ENCODE results near the gene TRNP1. TPM values are rescaled to one million over a fixed set of nuclear protein-coding genes. Genes with fewer than 3 reads are reported as not detected.
A peak's percentile ranks its signal among the peaks of the same experiment; 100 is the strongest.

Gene TRNP1
- total RNA-seq, 2 donors from 2014 or later: 14.3 to 21.2 TPM

- no peak overlapping the region for H3K9ac ChIP-seq (ENCODE audit: extremely low read depth, low read length, poor library complexity, severe bottlenecking)
- no peak overlapping the region for H3K4me3 Mint-ChIP-seq
These were observed 10.4 kb downstream of the TRNP1 start for GRCh38 chr1:27003745-27004470.

GRCh38 chr1:27004471-27005165, 11.1 kb downstream of the TRNP1 start:
- Histone ChIP-seq H3K9ac (ENCODE audit: extremely low read depth, low read length, poor library complexity, severe bottlenecking) (no peak overlapping the region), H3K36me3 (ENCODE audit: control insufficient read depth, insufficient read depth, low read length) (peaks cover 20% of the 10 kb centered on the region), H3K27me3 (ENCODE audit: control insufficient read depth, insufficient read depth, low read length, poor library complexity, severe bottlenecking) (no peaks in the 10 kb centered on the region), H3K4me3 (ENCODE audit: low read length) (no peak overlapping the region), H3K4me1 (ENCODE audit: control insufficient read depth, insufficient read depth, low read length) (peaks cover 18% of the 10 kb centered on the region), H3K9me3 (ENCODE audit: control insufficient read depth, low read length) (no peaks in the 10 kb centered on the region), H3K27ac (ENCODE audit: low read depth, low read length) (peak overlapping the region; percentile 68)
- WGBS, 2 experiments (ENCODE audit: insufficient coverage in 1 of 2, insufficient read length in 1 of 2): 78 to 85% methylated on average over 2 to 10 of the region's 10 CpGs
- Mint-ChIP-seq H3K27me3 (ENCODE audit: insufficient read depth) (no peaks in the 10 kb centered on the region), H3K4me3 (no peak overlapping the region), H3K9me3 (no peaks in the 10 kb centered on the region), H3K27ac (peak overlapping the region; percentile 74), H3K36me3 (ENCODE audit: low read depth) (peaks cover 21% of the 10 kb centered on the region), H3K4me1 (peaks cover 46% of the 10 kb centered on the region)
- no peak for TF ChIP-seq CTCF (conservative IDR thresholded peaks at IDR 0.05)
- peak; percentile 73 for DNase-seq

More at GRCh38 chr1:27003745-27004470, 10.4 kb downstream of the TRNP1 start:
- TF ChIP-seq CTCF (conservative IDR thresholded peaks at IDR 0.05): no peak
- Mint-ChIP-seq H3K27me3 (ENCODE audit: insufficient read depth) (no peaks in the 10 kb centered on the region), H3K4me1 (peaks cover 45% of the 10 kb centered on the region), H3K27ac (peak overlapping the region; percentile 74), H3K36me3 (ENCODE audit: low read depth) (peaks cover 21% of the 10 kb centered on the region), H3K9me3 (no peaks in the 10 kb centered on the region)
- Histone ChIP-seq H3K4me1 (ENCODE audit: control insufficient read depth, insufficient read depth, low read length) (peaks cover 17% of the 10 kb centered on the region), H3K27me3 (ENCODE audit: control insufficient read depth, insufficient read depth, low read length, poor library complexity, severe bottlenecking) (no peaks in the 10 kb centered on the region), H3K4me3 (ENCODE audit: low read length) (no peak overlapping the region), H3K9me3 (ENCODE audit: control insufficient read depth, low read length) (no peaks in the 10 kb centered on the region), H3K36me3 (ENCODE audit: control insufficient read depth, insufficient read depth, low read length) (peaks cover 20% of the 10 kb centered on the region), H3K27ac (ENCODE audit: low read depth, low read length) (peak overlapping the region; percentile 68)
- DNase-seq: peak; percentile 64
- WGBS, 2 experiments (ENCODE audit: insufficient coverage in 1 of 2, insufficient read length in 1 of 2): 83 to 87% methylated on average over 7 of the region's 7 CpGs

- WGBS, 2 experiments (ENCODE audit: insufficient coverage in 1 of 2, insufficient read length in 1 of 2): 93% methylated on average over 3 of the region's 3 CpGs; no CpG with 5 or more reads in 1 of the 2 experiments
- H3K4me1 Mint-ChIP-seq: peaks cover 46% of the 10 kb centered on the region
These were observed 11.7 kb downstream of the TRNP1 start for GRCh38 chr1:27005166-27005530.

More at GRCh38 chr1:27005166-27005530, 11.7 kb downstream of the TRNP1 start:
- H3K27ac Mint-ChIP-seq: peak overlapping the region; percentile 74
- no peak for TF ChIP-seq CTCF (conservative IDR thresholded peaks at IDR 0.05)
- H3K9ac ChIP-seq (ENCODE audit: extremely low read depth, low read length, poor library complexity, severe bottlenecking): no peak overlapping the region
- no peaks in the 10 kb centered on the region for H3K9me3 ChIP-seq (ENCODE audit: control insufficient read depth, low read length)
- H3K27ac ChIP-seq (ENCODE audit: low read depth, low read length): peak overlapping the region; percentile 68
- peaks cover 20% of the 10 kb centered on the region for H3K36me3 ChIP-seq (ENCODE audit: control insufficient read depth, insufficient read depth, low read length)
- peaks cover 20% of the 10 kb centered on the region for H3K36me3 Mint-ChIP-seq (ENCODE audit: low read depth)
- no peak overlapping the region for H3K4me3 Mint-ChIP-seq
- no peaks in the 10 kb centered on the region for H3K27me3 ChIP-seq (ENCODE audit: control insufficient read depth, insufficient read depth, low read length, poor library complexity, severe bottlenecking)
- DNase-seq: no peak
- no peak overlapping the region for H3K4me3 ChIP-seq (ENCODE audit: low read length)
- no peaks in the 10 kb centered on the region for H3K9me3 Mint-ChIP-seq
- H3K27me3 Mint-ChIP-seq (ENCODE audit: insufficient read depth): no peaks in the 10 kb centered on the region
- H3K4me1 ChIP-seq (ENCODE audit: control insufficient read depth, insufficient read depth, low read length): peaks cover 20% of the 10 kb centered on the region

Measured in endodermal cell (in vitro differentiated cells).